GM21515 (cell line): Measurements from ENCODE around the gene PLA2G2F.

Experiments
- ATAC-seq: cut with Tn5 transposase; IDR thresholded peaks from one replicate; pipeline ENCODE4 v1.9.1; 2021; ENCODE audit not compliant: unreplicated experiment

PLA2G2F gene

GRCh38 chr1:20167126-20167525, 28.0 kb downstream of the PLA2G2F start:
- ATAC-seq = no peak

- ATAC-seq = no peak
Measured at GRCh38 chr1:20168564-20169491, 29.7 kb downstream of the PLA2G2F start.

GRCh38 chr1:20169932-20170331, 30.8 kb downstream of the PLA2G2F start:
- no peak for ATAC-seq

- no peak for ATAC-seq
Measured at GRCh38 chr1:20172033-20172590, 33.0 kb downstream of the PLA2G2F start.

GRCh38 chr1:20174937-20175666, 36.0 kb downstream of the PLA2G2F start:
- ATAC-seq = no peak

- no peak for ATAC-seq
Measured at GRCh38 chr1:20178634-20179370, 39.7 kb downstream of the PLA2G2F start.

GRCh38 chr1:20179371-20180128, 40.4 kb downstream of the PLA2G2F start:
- no peak for ATAC-seq

- ATAC-seq = no peak
Measured at GRCh38 chr1:20180129-20180843, 41.2 kb downstream of the PLA2G2F start.

- no peak for ATAC-seq
Measured at GRCh38 chr1:20180844-20181207, 41.7 kb downstream of the PLA2G2F start.

- no peak for ATAC-seq
Measured at GRCh38 chr1:20182415-20182814, 43.3 kb downstream of the PLA2G2F start.

GRCh38 chr1:20183035-20183434, 43.9 kb downstream of the PLA2G2F start:
- no peak for ATAC-seq

- no peak for ATAC-seq
Measured at GRCh38 chr1:20183616-20184271, 44.6 kb downstream of the PLA2G2F start.

GRCh38 chr1:20184481-20184900, 45.4 kb downstream of the PLA2G2F start:
- no peak for ATAC-seq

GRCh38 chr1:20184997-20185833, 46.1 kb downstream of the PLA2G2F start:
- ATAC-seq = no peak

GRCh38 chr1:20185834-20186782, 47.0 kb downstream of the PLA2G2F start, which contains the start of the genes PLA2G2C and UBXN10:
PLA2G2C (minus strand) TSS chr1:20186518; CDS start chr1:20177363, 9,155 bp downstream.
UBXN10 (plus strand) TSS chr1:20186096; CDS start chr1:20190562, 4,466 bp downstream.
- no peak for ATAC-seq

GRCh38 chr1:20187103-20187812, 48.1 kb downstream of the PLA2G2F start:
- ATAC-seq = no peak
